ENCODE measurements around the gene CPTP. TPM values are rescaled to one million over a fixed set of nuclear protein-coding genes. Genes with fewer than 3 reads are reported as not detected.

Gene CPTP
- total RNA-seq, 3 donors from 2014 or later (not counting 1 experiment from before 2014, with no cell fraction given) = 8.0 to 14.6 (median 12.3) TPM

DNA sequence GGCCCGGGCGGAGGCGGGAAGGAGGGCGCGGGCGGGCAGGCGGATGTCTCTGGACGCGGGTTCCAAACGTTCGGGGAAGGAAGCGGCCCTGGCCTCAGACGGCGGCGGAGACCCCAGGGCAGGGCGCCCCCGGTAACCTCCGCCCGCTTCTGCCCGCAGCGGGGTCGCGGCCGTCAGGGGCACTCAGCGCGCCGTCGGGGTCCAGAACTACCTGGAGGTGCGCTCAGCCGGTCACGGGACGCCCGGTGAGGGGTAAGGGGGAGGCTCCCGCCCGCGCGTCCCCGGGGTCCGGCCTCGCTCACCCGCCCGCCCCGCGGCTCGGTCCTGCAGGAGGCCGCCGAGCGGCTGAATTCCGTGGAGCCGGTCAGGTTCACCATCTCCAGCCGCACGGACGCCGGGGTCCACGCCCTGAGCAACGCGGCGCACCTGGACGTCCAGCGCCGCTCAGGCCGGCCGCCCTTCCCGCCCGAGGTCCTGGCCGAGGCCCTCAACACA is 15.8 kb upstream of the CPTP start:
- peak overlapping the region; percentile 41 for H3K4me3 ChIP-seq (ENCODE audit: low read length)
- H3K27ac ChIP-seq (ENCODE audit: low read length) = peak overlapping the region; percentile 64
- no peak for ATAC-seq
- peaks cover 47% of the 10 kb centered on the region for H3K4me1 ChIP-seq (ENCODE audit: control insufficient read depth, insufficient read depth, low read length)
- WGBS (ENCODE audit: insufficient coverage) = under 1% methylated on average over 66 of the region's 66 CpGs
- no peaks in the 10 kb centered on the region for H3K27me3 ChIP-seq (ENCODE audit: control insufficient read depth, insufficient read depth, low read length)
- DNase-seq = no peak
- Mint-ChIP-seq H3K27ac (peak overlapping the region; percentile 38 to 82), H3K4me1 (peaks cover 6 to 26% of the 10 kb centered on the region in 2 donors), H3K36me3 (no peaks in the 10 kb centered on the region), H3K27me3 (ENCODE audit: low read depth in 2 of 2) (no peaks in the 10 kb centered on the region), H3K9me3 (no peaks in the 10 kb centered on the region), H3K4me3 (peak overlapping the region; percentile 72)
- intact Hi-C loops (cut with micrococcal nuclease) = loop anchor here (5.0 kb wide), 1 partner anchor 37 kb away; the partner anchor contains the start of gene UBE2J2
- H3K9me3 ChIP-seq (ENCODE audit: control insufficient read depth, insufficient read depth, low read length) = no peaks in the 10 kb centered on the region
- TF ChIP-seq, protein P1, sequence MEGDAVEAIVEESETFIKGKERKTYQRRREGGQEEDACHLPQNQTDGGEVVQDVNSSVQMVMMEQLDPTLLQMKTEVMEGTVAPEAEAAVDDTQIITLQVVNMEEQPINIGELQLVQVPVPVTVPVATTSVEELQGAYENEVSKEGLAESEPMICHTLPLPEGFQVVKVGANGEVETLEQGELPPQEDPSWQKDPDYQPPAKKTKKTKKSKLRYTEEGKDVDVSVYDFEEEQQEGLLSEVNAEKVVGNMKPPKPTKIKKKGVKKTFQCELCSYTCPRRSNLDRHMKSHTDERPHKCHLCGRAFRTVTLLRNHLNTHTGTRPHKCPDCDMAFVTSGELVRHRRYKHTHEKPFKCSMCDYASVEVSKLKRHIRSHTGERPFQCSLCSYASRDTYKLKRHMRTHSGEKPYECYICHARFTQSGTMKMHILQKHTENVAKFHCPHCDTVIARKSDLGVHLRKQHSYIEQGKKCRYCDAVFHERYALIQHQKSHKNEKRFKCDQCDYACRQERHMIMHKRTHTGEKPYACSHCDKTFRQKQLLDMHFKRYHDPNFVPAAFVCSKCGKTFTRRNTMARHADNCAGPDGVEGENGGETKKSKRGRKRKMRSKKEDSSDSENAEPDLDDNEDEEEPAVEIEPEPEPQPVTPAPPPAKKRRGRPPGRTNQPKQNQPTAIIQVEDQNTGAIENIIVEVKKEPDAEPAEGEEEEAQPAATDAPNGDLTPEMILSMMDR (IDR thresholded peaks at IDR 0.05) = no peak
- peaks cover 22% of the 10 kb centered on the region for H3K36me3 ChIP-seq (ENCODE audit: control insufficient read depth, insufficient read depth, low read length)

DNA sequence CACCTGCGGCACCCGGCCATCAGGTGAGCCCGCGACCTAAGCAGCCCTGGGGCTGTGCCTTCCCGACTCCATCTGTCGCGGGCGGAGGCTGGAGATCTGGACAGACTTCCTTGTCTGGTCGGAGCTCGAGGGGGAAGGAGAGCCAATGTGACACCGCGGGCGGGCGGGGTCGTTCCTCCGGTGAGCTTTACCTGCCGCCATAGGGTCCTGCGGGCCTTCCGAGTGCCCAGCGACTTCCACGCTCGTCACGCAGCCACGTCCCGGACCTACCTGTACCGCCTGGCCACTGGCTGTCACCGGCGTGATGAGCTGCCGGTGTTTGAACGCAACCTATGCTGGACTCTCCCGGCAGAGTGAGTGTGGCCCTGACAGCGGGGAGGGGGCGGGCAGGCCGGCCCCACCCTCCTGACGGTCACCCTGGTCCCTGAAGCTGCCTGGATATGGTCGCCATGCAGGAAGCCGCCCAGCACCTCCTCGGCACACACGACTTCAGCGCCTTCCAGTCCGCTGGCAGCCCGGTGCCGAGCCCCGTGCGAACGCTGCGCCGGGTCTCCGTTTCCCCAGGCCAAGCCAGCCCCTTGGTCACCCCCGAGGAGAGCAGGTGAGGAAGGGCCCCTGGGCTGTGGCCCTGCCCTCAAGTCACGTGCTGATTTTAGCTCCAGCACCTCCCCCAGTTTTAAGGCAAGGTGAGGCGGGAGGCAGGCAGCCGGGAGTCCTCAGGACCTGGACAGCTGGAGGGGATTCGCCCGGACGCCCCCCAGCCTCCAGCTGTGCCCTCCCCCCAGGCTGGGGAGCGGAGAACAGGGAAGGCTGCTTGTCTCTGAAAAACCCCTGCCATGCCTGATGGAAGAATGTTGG is 15.1 kb upstream of the CPTP start:
- Histone ChIP-seq H3K4me3 (ENCODE audit: low read length) (peak overlapping the region; percentile 41), H3K4me1 (ENCODE audit: control insufficient read depth, insufficient read depth, low read length) (peaks cover 44% of the 10 kb centered on the region), H3K27me3 (ENCODE audit: control insufficient read depth, insufficient read depth, low read length) (no peaks in the 10 kb centered on the region), H3K27ac (ENCODE audit: low read length) (no peak overlapping the region), H3K9me3 (ENCODE audit: control insufficient read depth, insufficient read depth, low read length) (no peaks in the 10 kb centered on the region), H3K36me3 (ENCODE audit: control insufficient read depth, insufficient read depth, low read length) (peaks cover 29% of the 10 kb centered on the region)
- H3K4me1 Mint-ChIP-seq = peaks cover 6 to 26% of the 10 kb centered on the region in 2 donors
- intact Hi-C loops (cut with micrococcal nuclease) = loop anchor here (5.0 kb wide), 1 partner anchor 37 kb away; the partner anchor contains the start of gene UBE2J2
- no peaks in the 10 kb centered on the region for H3K27me3 Mint-ChIP-seq (ENCODE audit: low read depth in 2 of 2)
- TF ChIP-seq, protein P1 (IDR thresholded peaks at IDR 0.05) = no peak
- H3K4me3 Mint-ChIP-seq = peak overlapping the region; percentile 57
- no peaks in the 10 kb centered on the region for H3K36me3 Mint-ChIP-seq
- H3K27ac Mint-ChIP-seq = peak overlapping the region in 1 of 2 donors; percentile 33
- WGBS (ENCODE audit: insufficient coverage) = 56% methylated on average over 57 of the region's 57 CpGs
- DNase-seq (peak in 1 of 2 donors; percentile 37), ATAC-seq (no peak)
- H3K9me3 Mint-ChIP-seq = no peaks in the 10 kb centered on the region

DNA sequence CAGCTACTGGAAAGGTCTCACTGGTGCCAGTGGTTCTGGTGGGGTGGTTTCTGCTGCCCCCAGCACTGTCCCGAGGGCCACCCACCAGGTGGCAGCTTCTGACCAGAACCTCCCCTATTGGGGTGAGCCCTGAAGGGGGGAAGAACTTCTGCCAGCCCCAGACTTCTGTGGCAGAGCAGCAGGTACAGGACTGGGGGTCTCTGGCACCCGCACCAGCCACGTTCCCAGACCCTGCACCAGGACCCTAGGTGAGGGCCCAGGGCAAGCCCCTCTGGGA is 14.6 kb upstream of the CPTP start:
- Histone ChIP-seq H3K27me3 (ENCODE audit: control insufficient read depth, insufficient read depth, low read length) (no peaks in the 10 kb centered on the region), H3K27ac (ENCODE audit: low read length) (no peak overlapping the region), H3K4me3 (ENCODE audit: low read length) (no peak overlapping the region), H3K4me1 (ENCODE audit: control insufficient read depth, insufficient read depth, low read length) (peaks cover 38% of the 10 kb centered on the region), H3K9me3 (ENCODE audit: control insufficient read depth, insufficient read depth, low read length) (no peaks in the 10 kb centered on the region), H3K36me3 (ENCODE audit: control insufficient read depth, insufficient read depth, low read length) (peaks cover 33% of the 10 kb centered on the region)
- ATAC-seq = no peak
- peak overlapping the region; percentile 40 for H3K4me3 Mint-ChIP-seq
- no peak overlapping the region for H3K27ac Mint-ChIP-seq
- 93% methylated on average over 3 of the region's 3 CpGs for WGBS (ENCODE audit: insufficient coverage)
- H3K4me1 Mint-ChIP-seq = peaks cover 6 to 30% of the 10 kb centered on the region in 2 donors
- no peaks in the 10 kb centered on the region for H3K36me3 Mint-ChIP-seq
- intact Hi-C loops (cut with micrococcal nuclease) = no loop called here
- no peaks in the 10 kb centered on the region for H3K27me3 Mint-ChIP-seq (ENCODE audit: low read depth in 2 of 2)
- H3K9me3 Mint-ChIP-seq = no peaks in the 10 kb centered on the region
- DNase-seq = no peak
- TF ChIP-seq, protein P1 (IDR thresholded peaks at IDR 0.05) = no peak
